ENCODE results near the gene CHCHD6. TPM values are rescaled to one million over a fixed set of nuclear protein-coding genes. Genes with fewer than 3 reads are reported as not detected.

The CHCHD6 gene
- total RNA-seq, 2 donors from 2014 or later: 7.8 to 7.9 TPM

DNA sequence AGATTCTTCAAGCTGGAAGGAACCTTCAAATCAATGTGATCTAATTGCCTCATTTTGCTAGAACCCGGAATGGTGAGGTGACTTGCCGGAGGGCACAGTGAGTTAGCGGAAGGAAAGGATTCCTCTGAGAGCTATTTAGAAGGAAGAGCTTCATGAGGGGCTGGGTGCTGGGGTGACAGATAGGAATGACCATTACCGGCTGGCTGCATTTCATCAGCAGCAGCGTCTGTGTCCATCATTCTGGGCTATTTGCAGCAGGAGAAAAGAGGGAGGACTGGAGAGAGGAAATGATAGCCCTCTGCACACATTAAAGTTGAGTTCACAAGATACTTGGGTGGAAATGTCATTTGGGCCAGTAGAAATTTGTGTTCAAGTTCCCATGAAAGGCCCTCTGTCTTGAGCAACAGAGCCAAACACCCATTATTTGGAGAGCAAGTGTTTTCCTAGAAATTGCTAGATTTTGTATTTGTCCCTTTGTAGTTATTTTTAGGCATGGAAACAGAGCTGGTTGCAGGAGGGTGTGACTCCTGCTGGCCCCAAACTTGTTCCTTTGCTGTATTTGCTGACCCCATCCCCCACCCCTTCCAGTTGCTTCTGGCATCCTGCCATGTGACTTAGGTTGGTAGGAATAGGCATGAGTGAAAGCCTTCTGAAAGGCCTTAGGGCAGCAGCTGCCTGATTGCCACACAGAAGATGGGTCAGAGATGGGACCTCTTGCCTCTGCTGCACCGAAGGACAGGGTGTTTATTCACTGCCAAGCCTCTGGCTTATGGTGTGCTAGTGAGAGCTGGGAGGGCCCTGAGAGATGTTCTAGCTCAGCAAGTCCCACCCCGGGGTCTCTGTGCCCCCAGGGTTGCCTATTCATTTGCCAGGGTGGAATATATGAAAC is 191.4 kb downstream of the CHCHD6 start:
- DNase-seq: peak; percentile 31
- peak; percentile 20 to 59 for ATAC-seq
- intact Hi-C loops (cut with DNase I): no loop called here

DNA sequence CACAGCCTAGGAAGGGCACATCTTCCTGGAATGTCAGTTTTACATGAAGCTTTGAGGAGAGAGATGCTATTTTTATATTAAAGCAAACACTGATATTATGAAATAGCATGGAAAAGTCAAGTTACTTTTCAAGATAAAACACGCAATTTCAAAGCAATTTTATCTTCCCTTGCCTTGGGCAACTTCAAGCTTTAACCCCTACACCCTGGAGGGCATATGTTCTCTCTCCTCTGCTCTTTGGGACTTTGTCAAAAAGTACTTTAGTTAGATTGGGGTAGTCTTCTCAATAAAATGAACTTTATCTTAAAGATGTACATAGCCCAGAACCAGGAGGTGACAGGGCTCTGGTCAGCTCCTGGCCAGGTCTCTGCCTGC is 192.0 kb downstream of the CHCHD6 start:
- peak in 1 of 2 donors; percentile 56 for ATAC-seq
- intact Hi-C loops (cut with DNase I): no loop called here
- no peak for DNase-seq

GRCh38 chr3:126896968-126897367 is 192.9 kb downstream of the CHCHD6 start:
- intact Hi-C loops (cut with DNase I): no loop called here
- ATAC-seq (no peak), DNase-seq (no peak)

GRCh38 chr3:126897943-126898342 is 193.9 kb downstream of the CHCHD6 start:
- ATAC-seq (no peak), DNase-seq (no peak)
- intact Hi-C loops (cut with DNase I): no loop called here

GRCh38 chr3:126900859-126901540 is 197.0 kb downstream of the CHCHD6 start:
- intact Hi-C loops (cut with DNase I): no loop called here
- DNase-seq: no peak
- peak; percentile 32 to 40 for ATAC-seq

GRCh38 chr3:126901631-126902030 is 197.6 kb downstream of the CHCHD6 start:
- DNase-seq: no peak
- no peak for ATAC-seq
- intact Hi-C loops (cut with DNase I): no loop called here

- intact Hi-C loops (cut with DNase I): no loop called here
- ATAC-seq (peak; percentile 70 to 81), DNase-seq (no peak)
These were observed 199.5 kb downstream of the CHCHD6 start for GRCh38 chr3:126903521-126903920.

DNA sequence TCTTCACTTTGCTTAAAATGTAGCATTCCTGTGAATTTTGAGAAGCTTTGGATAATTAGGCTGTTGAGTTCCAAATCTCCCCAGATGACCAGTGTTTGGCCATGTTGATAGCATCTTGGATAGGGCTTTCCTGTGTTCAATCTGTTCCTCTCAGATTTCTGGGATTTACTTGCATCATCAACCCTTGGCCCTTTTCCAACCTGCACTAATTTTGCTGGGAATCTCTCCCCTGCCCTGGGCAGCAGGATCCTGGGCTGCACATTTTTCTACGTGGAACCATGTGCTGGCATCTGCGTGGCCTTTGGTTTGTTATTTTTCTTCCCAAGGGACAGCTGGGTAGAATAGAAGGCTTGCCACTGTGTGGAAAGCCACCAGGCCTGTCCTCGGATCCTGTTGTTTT is 203.5 kb downstream of the CHCHD6 start:
- intact Hi-C loops (cut with DNase I): no loop called here
- DNase-seq (peak; percentile 41), ATAC-seq (peak in 1 of 2 donors; percentile 24)

GRCh38 chr3:126908752-126909275 is 204.8 kb downstream of the CHCHD6 start:
- intact Hi-C loops (cut with DNase I): no loop called here
- no peak for ATAC-seq
- DNase-seq: no peak

- ATAC-seq: no peak
- DNase-seq: no peak
- intact Hi-C loops (cut with DNase I): no loop called here
These were observed 206.2 kb downstream of the CHCHD6 start for GRCh38 chr3:126910231-126910630.

DNA sequence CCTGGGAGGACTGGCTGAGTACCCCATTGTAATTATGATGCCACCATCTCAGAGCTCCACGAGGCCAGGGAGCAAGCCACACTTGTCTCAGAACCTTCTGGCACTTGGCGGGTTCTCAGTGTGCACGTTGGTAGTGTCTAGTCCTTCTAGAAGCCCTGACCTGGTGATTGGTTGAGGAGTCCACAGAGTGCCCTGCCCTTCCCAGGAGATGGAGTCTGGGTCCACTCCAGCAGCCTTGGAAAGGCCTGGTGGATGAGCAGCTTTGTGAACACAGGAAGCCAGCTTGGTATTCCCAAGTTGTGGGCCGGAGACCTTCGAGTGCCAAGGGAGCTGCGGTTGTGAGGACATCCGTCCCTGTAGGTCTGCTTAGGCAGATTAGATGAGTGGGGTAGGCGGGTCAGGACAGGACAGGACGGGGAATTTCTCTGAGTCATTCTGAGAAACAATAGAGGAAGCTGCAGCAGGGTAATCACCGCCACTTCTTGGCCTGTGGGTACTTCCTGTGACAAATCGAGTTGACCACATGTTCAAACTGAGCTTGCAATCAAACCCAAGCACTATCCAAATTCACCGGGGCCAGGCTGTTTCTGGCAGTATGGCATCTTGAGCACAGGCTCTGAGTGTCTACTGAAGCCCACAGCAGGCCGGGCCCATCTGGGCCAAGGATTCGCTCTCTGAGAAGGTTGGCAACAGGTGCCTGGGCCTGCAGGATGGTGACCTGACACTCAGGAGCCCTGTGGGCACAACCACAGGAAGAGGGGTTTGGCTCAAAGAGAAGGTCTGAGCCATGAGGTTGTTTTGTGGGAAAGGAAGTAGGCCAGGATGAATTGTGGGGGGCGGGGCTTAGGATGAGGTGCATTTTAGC is 207.4 kb downstream of the CHCHD6 start:
- DNase-seq (peak; percentile 78), ATAC-seq (peak; percentile 84 to 91)
- intact Hi-C loops (cut with DNase I): no loop called here

GRCh38 chr3:126912027-126912422 is 208.0 kb downstream of the CHCHD6 start:
- ATAC-seq: peak in 1 of 2 donors; percentile 11
- no peak for DNase-seq
- intact Hi-C loops (cut with DNase I): no loop called here

DNA sequence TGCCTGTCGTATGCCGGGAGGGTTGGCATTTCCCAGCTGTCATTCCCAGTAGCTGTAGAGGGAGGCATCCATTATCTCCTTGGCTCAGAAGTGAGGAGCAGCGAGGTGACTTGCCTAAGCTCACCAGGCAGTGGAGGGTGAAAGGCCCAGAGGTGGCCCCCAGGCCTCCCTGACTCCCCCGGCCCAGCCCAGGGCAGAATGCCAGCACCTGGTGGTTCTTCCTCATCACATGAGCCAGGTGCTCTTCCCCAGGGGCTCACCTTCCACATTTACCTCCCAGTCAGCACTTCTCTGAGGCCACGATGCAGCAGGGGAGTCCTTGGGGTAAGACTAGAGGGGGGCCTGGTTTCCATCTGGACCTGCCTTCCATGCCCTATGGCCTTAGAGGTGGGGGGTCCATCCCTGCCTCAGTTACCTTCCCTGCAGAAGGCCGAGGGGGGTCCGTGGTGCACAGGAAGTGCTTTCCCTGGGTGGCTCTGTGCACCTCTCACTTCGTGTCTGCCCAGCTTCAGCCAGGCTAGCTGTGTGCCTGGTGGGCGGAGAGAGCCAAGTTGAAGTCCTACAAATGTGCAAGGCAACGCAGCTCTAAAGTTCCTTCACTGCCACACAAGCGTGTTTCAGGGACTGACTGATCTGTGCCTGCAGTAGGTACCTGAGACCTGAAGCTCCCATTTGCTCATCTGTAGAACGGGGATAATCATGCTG is 208.6 kb downstream of the CHCHD6 start:
- no peak for ATAC-seq
- intact Hi-C loops (cut with DNase I): no loop called here
- no peak for DNase-seq

DNA sequence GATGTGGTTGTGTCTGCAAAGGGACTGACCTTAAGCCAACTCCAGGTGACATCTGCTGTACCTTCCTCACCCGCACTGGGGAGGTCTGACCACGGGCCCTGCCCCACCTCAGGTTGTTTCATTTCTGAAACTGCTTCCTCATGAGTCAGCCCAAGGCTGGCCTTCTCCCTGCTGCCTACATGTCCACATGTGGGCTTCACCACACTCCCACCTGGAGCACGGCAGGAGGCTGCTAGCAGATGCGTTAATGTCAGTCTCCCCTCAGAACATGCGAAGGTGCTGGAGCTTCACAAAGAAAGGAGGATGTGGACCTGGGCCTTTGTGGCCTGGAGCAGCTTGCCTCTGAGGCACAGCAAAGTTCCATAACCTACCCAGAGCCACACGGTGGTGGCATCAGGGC is 209.5 kb downstream of the CHCHD6 start:
- no peak for DNase-seq
- intact Hi-C loops (cut with DNase I): no loop called here
- ATAC-seq: no peak

GRCh38 chr3:126914226-126914625 is 210.2 kb downstream of the CHCHD6 start:
- DNase-seq: no peak
- ATAC-seq: no peak
- intact Hi-C loops (cut with DNase I): no loop called here

GRCh38 chr3:126915015-126915414 is 211.0 kb downstream of the CHCHD6 start:
- no peak for ATAC-seq
- DNase-seq: no peak
- intact Hi-C loops (cut with DNase I): no loop called here

DNA sequence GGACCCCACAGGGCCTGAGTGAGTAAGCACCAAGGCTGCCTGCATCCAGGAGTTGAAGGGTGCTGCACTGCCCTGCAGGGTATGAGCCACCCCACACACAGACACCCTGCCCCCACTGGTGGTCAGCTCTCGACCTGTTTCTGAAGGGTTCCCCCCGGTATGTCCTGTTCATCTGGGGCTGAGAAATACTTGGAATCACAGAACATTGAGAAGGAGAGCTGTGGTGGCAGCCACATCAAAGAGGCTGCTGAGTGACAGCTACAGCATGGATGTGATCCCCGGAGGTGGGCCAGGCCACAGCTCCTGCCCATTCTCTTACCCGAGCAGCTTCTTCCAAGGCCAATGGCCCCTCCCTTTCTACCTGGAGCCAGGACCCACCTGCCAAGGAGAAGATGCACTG is 212.5 kb downstream of the CHCHD6 start:
- no peak for ATAC-seq
- DNase-seq: no peak
- intact Hi-C loops (cut with DNase I): no loop called here

DNA sequence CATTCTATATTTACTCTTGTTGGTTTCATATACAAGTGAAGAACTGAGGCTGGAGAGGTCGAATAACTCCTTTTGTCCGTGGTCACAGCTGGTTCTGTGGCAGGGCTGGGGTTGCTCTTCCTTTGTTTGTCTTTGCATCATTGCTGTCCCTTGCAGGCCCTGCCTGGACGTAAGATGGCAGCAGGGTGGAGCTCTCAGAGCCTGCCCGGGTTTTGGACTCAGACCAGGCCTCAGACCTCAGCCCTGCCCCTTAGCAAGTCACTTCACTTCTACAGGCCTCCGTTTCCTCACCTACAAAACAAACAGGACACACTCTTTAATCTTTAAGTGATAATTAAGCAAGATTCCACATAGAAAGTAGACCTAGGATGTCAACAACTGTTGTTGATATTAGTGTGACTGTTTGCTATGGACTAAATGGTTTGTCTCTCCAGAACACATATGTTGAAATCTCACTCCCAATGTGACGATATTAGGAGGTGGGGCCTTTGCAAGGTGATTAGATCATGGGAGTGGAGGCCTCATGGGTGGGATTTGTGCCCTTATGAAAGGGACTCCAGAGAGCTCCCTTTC is 213.3 kb downstream of the CHCHD6 start:
- intact Hi-C loops (cut with DNase I): no loop called here
- DNase-seq (no peak), ATAC-seq (no peak)

Measured in left cardiac atrium (tissue), 4 donors.